Activated CD8-positive, alpha-beta memory T cell treated with anti-CD3 and anti-CD28 coated beads for 48 hours (primary cell): ENCODE results near the gene FAM13A.
"Not testable (repeated sequence)": the region's sequence is repeated elsewhere in the genome, so short reads cannot be mapped to it uniquely, and the experiment has no call there.

ENCODE experiments used
- DNase-seq, 3 experiments: peaks; one replicate each; pipeline ENCODE4 v3.0.0-alpha.2; 2020; ENCODE audit warnings: low read depth in 2 of 3, low spot score in 2 of 3

The FAM13A gene

DNA sequence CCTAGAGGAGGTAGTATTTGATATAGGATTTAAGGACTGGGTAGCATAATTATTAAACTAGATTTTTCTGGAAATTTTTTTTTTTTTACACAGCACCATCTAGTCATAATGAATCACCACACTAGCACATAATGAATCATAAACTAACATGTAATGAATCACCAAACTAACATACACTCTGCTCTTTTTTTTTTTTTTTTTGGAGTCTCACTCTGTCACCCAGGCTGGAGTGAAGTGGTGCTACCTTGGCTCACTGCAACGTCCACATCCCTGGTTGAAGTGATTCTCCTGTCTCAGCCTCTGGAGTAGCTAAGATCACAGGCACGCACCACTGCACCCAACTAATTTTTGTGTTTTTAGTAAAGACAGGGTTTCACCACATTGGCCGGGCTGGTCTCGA, 92.5 kb downstream of the FAM13A start:
- DNase-seq: no peak

DNA sequence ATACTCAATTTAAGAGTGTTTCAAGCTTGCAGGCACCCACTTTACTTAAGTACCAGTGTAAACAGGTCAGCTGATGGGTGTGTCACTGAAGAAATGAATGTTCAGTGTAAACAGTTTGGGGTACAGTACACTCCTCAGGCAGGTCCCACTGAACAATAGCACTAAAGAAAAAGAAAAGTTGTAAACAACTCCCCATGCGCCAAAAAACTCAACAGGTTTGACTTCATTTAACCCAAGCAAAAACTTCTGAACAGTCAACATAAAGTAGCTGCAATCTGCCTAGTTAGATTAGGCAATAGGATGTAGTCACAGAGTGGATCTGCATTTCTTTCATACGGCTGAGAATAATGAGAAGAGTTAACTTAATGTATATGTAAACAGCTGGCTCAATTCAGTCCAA, 93.2 kb downstream of the FAM13A start:
- DNase-seq: no peak

DNA sequence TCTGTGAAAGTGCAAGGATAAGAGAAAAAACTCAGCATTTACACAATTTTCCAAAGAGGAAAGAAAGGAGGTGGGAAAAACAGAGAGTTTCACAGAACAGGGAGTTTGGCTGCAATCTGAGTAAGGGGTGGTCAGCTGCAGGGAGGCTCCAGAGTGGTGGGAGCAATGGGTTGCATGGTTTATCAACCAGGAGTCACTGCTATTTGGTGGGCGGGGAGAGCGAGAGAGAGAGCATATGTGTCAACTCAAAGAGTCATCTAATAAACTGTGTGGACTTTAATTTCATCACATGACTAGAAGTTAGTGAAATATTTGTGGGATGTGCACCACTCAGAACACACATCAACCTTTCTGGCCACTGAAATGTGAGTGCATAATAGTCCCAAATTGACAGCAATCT, 94.6 kb downstream of the FAM13A start:
- no peak for DNase-seq

DNA sequence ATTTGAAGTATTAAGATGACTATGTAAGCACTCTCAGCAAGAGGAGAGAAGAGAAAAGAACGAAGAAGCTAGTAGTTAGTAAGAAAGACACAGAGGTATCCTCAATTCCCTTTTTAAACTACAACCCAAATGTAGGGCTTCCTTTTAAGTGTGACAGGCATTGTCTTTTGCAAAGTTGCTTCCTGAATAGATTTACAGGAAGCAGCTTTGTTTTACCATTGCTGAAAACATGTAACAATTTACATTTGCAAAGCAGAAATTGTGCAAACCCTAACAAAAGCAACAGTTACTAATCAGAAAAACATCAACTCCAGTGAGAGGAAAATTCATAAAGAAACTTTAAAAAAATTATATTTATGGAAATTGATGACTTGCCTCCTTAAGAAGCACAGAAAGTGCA, 96.4 kb downstream of the FAM13A start:
- DNase-seq: no peak

DNA sequence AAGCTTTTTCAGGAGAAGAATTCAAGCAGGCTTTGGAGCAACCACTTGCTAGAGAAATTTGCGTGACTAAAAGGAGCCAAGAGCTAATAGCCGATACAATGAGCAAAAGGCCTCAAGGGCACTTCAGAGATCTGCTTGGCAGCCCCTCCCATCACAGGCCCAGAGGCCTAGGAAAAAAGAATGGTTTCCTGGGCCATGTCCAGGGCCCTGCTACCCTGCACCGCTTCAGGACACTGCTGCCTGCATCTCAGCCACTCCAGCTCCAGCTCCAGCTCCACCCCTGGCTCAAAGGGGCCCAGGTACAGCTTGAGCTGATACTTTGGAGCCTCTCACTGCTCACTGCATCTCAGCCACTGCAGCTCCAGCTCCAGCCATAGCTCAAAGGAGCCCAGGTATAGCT, 98.9 kb downstream of the FAM13A start:
- no peak for DNase-seq

DNA sequence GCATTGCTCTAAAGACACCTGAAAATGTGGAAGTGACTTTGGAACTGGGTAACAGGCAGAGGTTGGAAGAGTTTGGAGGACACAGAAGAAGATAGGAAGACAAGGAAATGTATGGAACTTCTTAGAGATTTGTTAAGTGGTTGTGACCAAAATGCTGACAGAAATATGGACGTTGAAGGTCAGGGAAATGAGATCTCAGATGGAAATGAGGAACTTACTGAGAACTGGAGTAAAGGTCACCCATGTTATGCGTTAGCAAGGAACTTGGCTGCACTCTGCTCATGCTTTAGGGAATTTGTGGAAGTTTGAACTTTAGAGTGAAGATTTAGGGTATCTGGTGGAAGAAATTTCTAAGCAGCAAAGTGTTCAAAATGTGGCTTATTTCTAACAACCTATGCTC, 99.4 kb downstream of the FAM13A start:
- DNase-seq: no peak

DNA sequence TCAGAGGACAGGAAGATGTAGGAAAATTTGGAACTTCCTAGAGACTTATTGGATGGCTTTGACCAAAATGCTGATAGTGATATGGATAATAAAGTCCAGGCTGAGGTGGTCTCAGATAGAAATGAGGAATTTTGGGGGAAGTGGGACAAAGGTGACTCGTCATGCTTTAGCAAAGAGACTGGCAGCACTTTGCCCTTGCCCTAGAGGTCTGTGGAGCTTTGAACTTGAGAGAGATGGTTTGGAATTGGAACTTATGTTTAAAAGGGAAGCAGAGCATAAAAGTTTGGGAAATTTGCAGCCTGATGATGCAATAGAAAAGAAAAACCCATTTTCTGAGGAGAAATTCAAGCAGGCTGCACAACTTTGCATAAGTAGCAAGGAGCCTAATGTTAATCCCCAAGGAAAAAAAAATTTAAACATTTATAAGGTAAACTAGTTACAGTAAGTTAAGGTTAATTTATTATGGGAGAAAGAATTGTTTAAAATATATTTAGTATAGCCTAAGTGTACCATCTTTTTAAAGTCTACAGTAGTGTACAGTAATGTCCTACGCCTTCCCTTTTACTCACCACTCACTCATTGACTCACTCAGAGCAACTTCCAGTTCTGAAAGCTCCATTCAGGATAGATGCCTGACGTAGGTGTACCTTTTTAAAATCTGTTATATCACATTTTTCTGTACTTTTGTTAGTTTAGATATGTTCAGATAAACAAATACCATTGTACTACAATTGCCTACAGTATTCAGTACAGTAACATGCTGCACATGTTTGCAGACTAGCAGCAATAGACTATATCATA, 101.2 kb downstream of the FAM13A start:
- no peak for DNase-seq

DNA sequence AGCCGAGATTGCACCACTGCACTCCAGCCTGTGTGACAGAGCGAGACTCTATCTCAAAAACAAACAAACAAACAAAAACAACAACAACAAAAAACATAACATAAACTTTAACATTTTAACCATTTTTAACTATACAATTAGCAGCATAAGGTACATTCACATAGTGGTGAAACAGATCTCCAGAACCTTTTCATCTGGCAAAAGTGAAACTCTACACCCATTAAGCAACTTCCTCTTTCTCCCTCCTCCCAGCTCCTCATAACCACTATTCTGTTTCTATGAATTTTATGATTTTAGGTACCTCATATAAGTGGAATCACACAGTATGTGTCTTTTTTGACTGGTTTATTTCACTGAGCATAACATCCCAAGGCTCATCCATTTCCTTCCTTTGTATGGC, 103.6 kb downstream of the FAM13A start:
- no peak for DNase-seq

DNA sequence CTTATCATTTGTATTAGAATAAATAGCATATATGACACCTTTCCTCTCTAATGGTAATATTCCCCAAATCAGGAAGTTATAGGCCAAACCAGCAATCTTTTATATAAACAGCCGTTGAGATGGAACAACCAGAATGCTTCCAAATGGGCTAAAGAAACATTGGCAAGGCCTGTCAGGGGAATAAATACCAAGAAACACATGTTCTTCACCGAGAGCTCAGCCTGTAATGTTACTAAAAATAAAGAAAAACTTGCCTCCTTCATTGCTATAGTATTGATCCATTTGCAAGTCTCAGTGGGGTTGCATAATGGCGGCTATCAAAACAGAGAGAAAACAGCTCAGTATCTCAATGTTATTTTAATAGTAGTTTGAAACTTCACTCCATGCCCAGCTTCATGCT, 104.9 kb downstream of the FAM13A start:
- DNase-seq: no peak

DNA sequence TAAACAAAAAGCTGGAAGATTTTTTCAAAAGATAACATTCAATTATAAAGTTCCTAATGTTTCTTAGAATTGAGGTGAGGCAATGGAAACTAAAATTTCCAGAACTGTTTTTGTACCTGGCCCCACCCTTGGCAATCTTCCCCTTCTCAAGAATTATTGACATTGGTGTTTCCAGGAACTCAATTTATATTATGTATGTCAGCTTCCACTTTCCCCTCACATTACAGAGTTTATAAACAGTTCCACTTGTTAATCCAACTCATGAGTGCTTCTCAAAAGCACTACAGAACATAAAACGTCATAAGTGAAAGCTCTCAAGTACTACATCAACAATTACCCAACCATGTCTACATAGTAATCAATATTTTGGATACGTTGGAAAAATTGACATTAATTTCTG, 107.4 kb downstream of the FAM13A start:
- DNase-seq: no peak

DNA sequence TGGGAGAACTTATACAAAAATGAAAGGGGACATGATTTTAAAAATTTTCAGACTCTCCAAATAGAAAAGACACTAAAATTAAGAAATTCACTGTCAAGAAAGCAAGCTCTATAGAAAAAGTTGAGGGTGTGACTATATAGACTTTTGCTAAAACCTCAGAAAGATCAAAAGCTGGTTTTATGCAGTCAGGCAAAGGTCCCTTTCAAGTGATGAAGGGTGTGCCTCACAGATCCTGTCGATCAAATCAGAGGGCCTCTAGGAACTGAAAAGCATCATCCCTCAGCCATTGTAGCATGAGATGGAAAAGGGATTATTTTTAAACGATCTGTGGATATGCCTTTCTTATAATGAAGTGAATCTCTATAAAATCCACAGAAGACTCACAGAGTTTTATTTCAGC, 116.5 kb downstream of the FAM13A start:
- no peak for DNase-seq

DNA sequence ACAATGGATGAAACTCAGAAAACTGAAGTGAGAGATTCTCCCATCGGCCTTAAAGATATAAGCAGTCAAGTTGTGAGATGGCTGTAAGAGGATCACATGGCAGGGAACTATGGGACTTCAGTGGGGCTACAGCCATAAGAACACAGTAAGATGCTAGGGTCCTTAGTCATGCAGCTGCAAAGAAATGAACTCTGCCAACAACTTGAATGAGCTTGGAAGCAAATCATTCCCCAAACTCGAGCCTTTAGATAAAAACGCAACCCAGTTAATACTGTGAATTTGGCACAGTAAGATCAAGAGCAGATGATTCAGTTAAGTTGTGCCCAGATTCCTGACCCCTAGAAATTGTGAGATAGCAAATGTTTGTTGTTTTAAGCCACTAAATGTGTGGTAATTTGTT, 117.3 kb downstream of the FAM13A start:
- DNase-seq: no peak

DNA sequence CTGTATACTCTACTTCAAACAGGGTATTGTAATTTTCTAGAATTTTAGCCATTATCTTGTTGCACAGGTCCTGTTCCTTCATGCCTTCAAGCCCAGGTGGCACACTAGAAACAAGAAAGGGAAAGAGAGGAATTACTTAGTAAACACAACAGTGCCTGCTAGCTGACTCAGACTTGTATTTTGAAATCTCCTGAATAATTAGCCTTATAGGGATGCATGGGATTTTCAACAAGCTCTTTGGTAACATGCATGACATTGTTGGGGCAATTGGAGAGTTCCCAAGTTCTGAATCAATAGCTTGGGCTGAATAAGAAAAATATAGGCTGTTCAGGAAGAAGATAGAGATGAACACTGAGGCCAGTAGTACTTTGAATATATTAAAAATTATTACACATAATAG, 118.8 kb downstream of the FAM13A start:
- DNase-seq: no peak

DNA sequence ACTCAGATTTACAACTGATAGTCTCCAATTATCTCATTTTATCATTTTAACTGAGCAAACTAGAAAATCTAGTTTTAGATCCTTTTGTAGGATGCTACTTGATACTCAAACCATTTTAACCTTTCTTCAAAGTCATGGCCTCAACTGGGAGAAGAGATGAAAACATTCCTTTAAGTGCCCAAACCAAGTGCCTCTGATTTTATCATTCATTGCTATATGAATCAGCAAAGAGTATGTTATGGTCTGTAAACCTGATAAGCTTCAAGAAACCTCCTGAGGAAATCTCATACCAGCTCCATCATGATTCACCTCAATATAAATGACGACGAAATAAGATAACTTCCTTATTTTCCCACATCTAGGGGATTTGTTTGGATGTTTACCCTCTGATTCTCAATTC, 119.9 kb downstream of the FAM13A start:
- DNase-seq: no peak

DNA sequence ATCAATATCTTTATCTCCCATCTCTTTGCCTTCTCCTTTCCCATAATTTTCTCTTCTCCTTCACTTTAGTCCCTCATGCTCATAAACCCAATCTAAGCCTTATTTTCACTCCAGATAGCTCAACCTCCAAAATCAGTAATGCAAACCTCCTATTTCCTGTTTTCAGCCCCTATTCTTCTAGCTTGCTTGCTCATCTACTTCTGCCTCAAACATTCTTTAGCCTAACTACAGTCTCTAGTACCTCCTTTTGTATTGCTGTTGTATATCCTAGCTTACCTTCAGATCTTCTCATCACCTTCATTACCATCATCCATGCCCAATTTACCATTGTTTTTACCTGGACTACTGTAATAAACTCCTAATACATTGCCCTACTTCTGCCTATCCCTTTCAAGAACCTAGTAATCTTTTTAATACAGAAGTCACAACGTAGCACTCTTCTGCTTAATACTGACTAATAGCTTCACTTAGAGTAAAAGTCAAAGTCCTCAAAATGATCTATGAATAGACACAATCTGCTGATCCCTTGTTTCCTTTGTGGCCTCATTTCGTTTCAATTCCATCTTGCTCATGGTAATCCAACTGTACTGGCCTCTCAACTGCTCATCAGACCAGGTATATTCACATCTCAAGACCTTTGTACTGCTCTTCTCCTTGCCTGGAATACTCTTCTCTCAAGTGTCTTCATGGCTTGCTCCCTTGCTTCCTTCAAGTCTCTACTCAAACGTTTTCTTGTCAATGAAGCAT, 123.4 kb downstream of the FAM13A start:
- no peak for DNase-seq

DNA sequence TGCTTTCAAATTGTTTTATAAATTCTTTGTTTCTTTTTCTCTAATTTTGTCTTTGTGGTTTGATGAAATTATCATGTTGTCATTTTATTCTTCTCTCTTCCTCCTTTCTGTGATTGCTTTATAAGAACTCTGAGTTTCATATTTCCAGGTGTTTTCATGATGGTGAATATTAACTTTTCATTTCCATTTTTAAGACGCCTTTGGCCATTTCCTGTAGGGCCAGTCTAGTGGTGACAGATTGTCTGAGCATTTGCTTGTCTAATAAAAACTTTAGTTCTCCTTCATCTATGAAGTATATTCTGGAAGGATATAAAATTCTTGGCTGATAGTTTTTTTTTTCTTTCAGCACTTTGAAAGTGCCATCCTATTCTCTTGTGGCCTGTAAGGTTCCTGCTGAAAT, 128.1 kb downstream of the FAM13A start:
- DNase-seq: no peak

DNA sequence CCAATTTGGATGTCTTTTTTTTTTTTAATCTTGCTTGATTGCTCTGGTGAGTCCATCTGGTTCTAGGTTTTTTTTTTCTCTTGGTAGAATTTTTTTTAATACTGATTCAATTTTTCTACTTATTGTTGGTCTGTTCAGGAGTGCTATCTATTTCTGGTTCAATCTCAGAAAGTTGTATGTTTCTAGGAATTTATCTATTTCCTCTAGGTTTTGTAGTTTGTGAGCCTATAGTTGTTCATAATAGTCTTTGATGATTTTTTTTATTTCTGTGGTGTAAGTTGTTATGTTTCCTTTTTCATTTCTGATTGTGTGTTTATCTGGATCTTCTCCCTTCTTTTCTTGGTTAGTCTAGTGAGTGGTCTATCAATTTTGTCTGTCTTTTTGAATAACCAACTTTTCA, 129.6 kb downstream of the FAM13A start:
- no peak for DNase-seq

DNA sequence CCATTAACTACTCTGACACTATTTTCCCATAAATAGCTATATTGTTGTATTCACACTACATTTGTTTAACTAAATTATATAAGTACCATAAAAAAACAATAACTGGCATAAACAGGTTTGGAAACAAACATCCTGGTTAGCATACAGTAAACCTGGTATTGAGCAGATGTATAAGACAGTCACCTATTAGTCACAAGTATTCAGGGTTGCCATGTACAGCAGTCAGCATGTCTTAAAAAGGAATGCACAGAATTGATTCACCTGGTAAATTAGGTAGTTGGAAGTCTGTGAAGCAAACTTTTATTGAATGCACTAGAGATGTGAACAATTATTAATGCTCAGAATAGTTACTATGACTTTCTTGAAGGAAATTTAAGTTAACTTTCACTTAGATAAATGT, 137.9 kb downstream of the FAM13A start:
- no peak for DNase-seq

DNA sequence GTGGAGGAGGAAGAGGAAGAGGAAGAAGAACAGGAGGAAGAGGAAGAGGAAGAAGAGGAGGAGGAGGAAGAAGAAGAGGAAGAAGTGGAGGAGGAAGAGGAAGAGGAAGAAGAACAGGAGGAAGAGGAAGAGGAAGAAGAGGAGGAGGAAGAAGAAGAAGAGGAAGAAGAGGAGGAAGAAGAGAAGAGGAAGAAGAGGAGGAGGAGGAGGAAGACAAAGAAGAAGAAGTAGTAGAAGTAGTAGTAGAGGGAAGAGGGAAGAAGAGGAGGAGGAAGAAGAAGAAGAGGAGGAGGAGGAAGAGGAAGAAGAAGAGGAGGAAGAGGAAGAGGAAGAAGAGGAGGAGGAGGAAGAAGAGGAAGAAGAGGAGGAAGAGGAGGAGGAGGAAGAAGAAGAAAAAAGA, 143.8 kb downstream of the FAM13A start:
- DNase-seq: not testable (repeated sequence)

DNA sequence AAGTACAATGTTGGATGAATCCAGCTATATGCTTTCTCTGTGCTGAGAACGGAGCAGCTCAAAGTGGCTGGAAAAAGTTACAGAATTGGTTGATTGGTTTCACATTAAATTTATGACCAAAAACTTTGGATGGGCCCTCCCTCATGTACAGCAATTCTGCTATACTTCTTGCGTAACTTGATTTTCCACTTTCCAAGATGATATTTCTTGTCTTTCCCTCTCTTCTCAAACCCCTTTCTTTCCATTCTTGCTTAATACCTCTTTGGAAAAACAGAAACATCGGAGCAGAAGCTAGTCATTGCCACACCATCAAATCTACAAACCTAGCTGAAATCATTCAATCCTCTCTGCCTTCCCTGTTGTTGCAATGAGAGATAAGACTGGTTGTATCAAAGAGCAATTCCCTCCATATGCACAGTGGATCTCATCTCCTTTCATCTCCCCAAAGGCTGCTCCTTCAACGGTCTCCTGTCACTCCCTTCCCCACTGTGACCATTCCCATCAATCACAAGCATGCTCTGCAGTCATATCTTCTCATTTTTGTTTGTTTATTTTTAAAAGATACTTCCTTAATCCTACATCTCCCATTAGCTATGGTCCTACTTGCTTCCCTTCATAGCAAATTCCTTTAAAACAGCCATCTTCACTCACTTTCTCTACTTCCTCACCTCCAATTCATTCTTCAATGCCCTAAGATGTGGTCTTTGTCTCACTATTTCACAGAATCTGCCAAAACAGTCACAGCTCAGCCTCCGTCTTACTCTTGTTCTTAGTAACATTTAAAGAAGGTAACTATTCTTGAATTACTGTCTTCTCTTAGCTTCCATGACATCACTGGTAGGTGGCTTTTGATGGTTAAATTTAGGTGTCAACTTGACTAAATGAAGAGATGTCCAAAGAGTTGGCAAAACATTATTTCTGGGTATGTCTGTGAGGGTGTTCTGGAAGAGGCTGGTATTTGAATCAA, 145.5 kb downstream of the FAM13A start:
- DNase-seq: no peak

DNA sequence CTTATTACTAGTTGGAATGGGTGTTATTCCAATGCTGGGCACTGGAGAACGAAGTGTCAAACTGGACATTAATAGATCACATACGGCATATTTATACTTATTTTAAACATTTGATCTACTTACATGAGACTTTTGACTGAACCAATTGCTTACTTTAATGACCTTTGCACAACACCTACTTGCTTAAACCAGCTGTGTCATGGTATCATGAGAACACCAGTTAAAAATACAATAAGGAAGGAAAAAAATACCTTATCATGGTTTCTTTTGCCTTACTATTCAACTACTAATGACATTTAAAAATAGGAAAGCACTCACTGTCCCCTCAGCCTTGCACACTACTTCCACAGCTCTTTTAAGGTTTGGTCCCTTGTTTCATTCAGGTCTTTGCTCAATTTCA, 146.9 kb downstream of the FAM13A start:
- no peak for DNase-seq

DNA sequence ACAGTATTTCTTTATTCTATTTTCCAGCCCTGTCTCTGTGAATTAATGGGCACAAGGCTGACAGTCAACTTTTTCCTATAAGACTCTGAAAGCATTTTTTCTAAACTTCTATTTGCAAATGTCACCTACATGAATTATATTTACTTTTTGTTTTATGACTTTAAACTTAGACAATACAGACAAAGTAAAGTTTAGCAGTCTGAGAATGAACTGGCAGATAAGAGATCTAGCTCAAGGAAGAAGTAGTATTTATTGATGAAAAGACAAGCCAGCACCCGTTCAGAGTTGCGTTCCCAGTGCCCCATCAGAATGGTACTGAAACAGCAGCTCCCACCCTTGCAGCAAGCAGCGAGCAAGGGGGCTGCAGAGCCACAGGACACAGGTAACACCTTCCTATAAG, 148.5 kb downstream of the FAM13A start:
- DNase-seq: no peak
